IMR-90 (cell line): Measurements from ENCODE around the gene MAML2. TPM values are rescaled to one million over a fixed set of nuclear protein-coding genes. Genes with fewer than 3 reads are reported as not detected.
A peak's percentile ranks its signal among the peaks of the same experiment; 100 is the strongest.

Source experiments
- ATAC-seq: fragments of 200-7000 bp; cut with Tn5 transposase; 2 replicates; pipeline ENCODE4 v1.9.1; 2020; ENCODE audit warnings: low read depth, mild to moderate bottlenecking, moderate library complexity
- BruUV-seq: library from RNA; stranded (reverse); fragments of 400-500 nt; replicated peaks from 2 replicates; lab custom pipeline; 2021; lab: Mats Ljungman, UMichigan
- CTCF ChIA-PET: fragments of 300-600 bp; formaldehyde crosslinking; extraction: SDS; loops from one replicate; lab custom pipeline; 2021; ENCODE audit warnings: antibody characterized with exemption; lab: Yijun Ruan, JAX
- POLR2A ChIA-PET: fragments of 300-600 bp; sonication (Branson Sonifier 250); formaldehyde crosslinking; loops from one replicate; lab custom pipeline; 2022; ENCODE audit warnings: antibody characterized with exemption; ENCODE audit not compliant: unreplicated experiment; lab: Charles Lee
- DNase-seq: peaks from one replicate; pipeline ENCODE4 v3.0.0; 2013
- H2AFZ ChIP-seq: replicated peaks from 2 replicates; pipeline ENCODE3; 2013; ENCODE audit warnings: low read length, mild to moderate bottlenecking; ENCODE audit not compliant: poor library complexity
- H2AK5ac ChIP-seq: 2 replicates; pipeline ENCODE4 v1.6.1; 2013; ENCODE audit warnings: low read depth, low read length, inconsistent platforms
- H2AK9ac ChIP-seq: replicated peaks from 2 replicates; pipeline ENCODE3; 2013; ENCODE audit warnings: mild to moderate bottlenecking, low read depth, low read length, moderate library complexity; ENCODE audit not compliant: poor library complexity
- H2BK120ac ChIP-seq: 2 replicates; pipeline ENCODE4 v1.6.1; 2013; ENCODE audit warnings: low read depth, low read length, inconsistent platforms
- H2BK15ac ChIP-seq: 3 replicates; pipeline ENCODE4 v1.6.1; 2013; ENCODE audit warnings: low read depth, low read length, inconsistent platforms
- H2BK20ac ChIP-seq: 2 replicates; pipeline ENCODE4 v1.6.1; 2013; ENCODE audit warnings: low read depth, mild to moderate bottlenecking, inconsistent platforms, low read length, moderate library complexity
- H2BK5ac ChIP-seq: 2 replicates; pipeline ENCODE4 v1.6.1; 2013; ENCODE audit warnings: mild to moderate bottlenecking, low read depth, low read length, inconsistent platforms; ENCODE audit not compliant: poor library complexity, severe bottlenecking
- H3K14ac ChIP-seq: replicated peaks from 2 replicates; pipeline ENCODE4 v1.6.1; 2013; ENCODE audit warnings: low read depth, low read length, inconsistent platforms
- H3K18ac ChIP-seq: 2 replicates; pipeline ENCODE4 v1.6.1; 2013; ENCODE audit warnings: low read depth, low read length, control low read depth
- H3K23ac ChIP-seq: 2 replicates; pipeline ENCODE4 v1.6.1; 2013; ENCODE audit warnings: low read depth, low read length, inconsistent platforms
- H3K27ac ChIP-seq: 2 replicates; pipeline ENCODE4 v1.5.1; 2013; ENCODE audit warnings: mild to moderate bottlenecking, control low read depth, low read length; ENCODE audit not compliant: insufficient read depth
- H3K27me3 ChIP-seq: 2 replicates; pipeline ENCODE4 v1.6.1; 2013; ENCODE audit warnings: low read length; ENCODE audit not compliant: control insufficient read depth, insufficient read depth
- H3K36me3 ChIP-seq: 2 replicates; pipeline ENCODE4 v1.6.1; 2013; ENCODE audit warnings: low read length, mixed read lengths; ENCODE audit not compliant: control insufficient read depth, insufficient read depth
- H3K4ac ChIP-seq: 2 replicates; pipeline ENCODE4 v1.6.1; 2013; ENCODE audit warnings: low read depth, low read length, inconsistent platforms
- H3K4me1 ChIP-seq: 2 replicates; pipeline ENCODE4 v1.6.1; 2013; ENCODE audit warnings: low read length, mixed read lengths; ENCODE audit not compliant: control insufficient read depth, insufficient read depth
- H3K4me2 ChIP-seq: 2 replicates; pipeline ENCODE4 v1.6.1; 2013; ENCODE audit warnings: low read depth, mild to moderate bottlenecking, control low read depth, low read length, moderate library complexity
- H3K4me3 ChIP-seq: 2 replicates; pipeline ENCODE4 v1.5.1; 2013; ENCODE audit warnings: low read depth, mild to moderate bottlenecking, control low read depth, low read length, moderate library complexity; ENCODE audit not compliant: insufficient read depth
- H3K56ac ChIP-seq: 2 replicates; pipeline ENCODE4 v1.6.1; 2013; ENCODE audit warnings: low read length, inconsistent platforms; ENCODE audit not compliant: insufficient read depth; ENCODE audit errors: extremely low read depth
- H3K79me1 ChIP-seq, 2 experiments: 2 replicates each; pipeline ENCODE4 v1.6.1; 2013; ENCODE audit warnings: low read length in 2 of 2, inconsistent platforms in 1 of 2, low read depth in 1 of 2
- H3K9ac ChIP-seq: 2 replicates; pipeline ENCODE4 v1.6.1; 2013; ENCODE audit warnings: low read depth, low read length, control low read depth
- H3K9me1 ChIP-seq: 2 replicates; pipeline ENCODE4 v1.6.1; 2013; ENCODE audit warnings: low read length, inconsistent platforms; ENCODE audit not compliant: insufficient read depth
- H3K9me3 ChIP-seq: 2 replicates; pipeline ENCODE4 v1.6.1; 2013; ENCODE audit warnings: low read length; ENCODE audit not compliant: control insufficient read depth, insufficient read depth
- H4K20me1 ChIP-seq: 2 replicates; pipeline ENCODE4 v1.6.1; 2013; ENCODE audit warnings: low read length, inconsistent platforms; ENCODE audit not compliant: insufficient read depth
- H4K5ac ChIP-seq: 2 replicates; pipeline ENCODE4 v1.6.1; 2013; ENCODE audit warnings: mild to moderate bottlenecking, low read depth, low read length, control low read depth
- H4K8ac ChIP-seq, 2 experiments: 2 replicates each; pipeline ENCODE4 v1.6.1; 2013; ENCODE audit warnings: low read depth in 2 of 2, low read length in 2 of 2, control low read depth in 1 of 2, inconsistent platforms in 1 of 2
- H4K91ac ChIP-seq: 2 replicates; pipeline ENCODE4 v1.6.1; 2013; ENCODE audit warnings: low read depth, low read length, inconsistent platforms; ENCODE audit not compliant: insufficient read depth
- BHLHE40 ChIP-seq: fragments of 150-350 bp; IDR thresholded peaks from 2 replicates; pipeline ENCODE4 v1.6.1; 2016; ENCODE audit warnings: mild to moderate bottlenecking, low read depth, low read length
- RCOR1 ChIP-seq: IDR thresholded peaks from 2 replicates; pipeline ENCODE4 v1.6.1; 2012; ENCODE audit warnings: mild to moderate bottlenecking, low read length, improper control_type of control experiment; ENCODE audit not compliant: insufficient replicate concordance
- WGBS, 2 experiments: methylation state at CpG; one replicate each; pipeline versions ENCODE4 v1.1.5 to v1.1.7; 2013; ENCODE audit warnings: missing lambda C conversion rate in 2 of 2; ENCODE audit not compliant: insufficient read length in 1 of 2; ENCODE audit errors: extremely low coverage in 2 of 2; 5-methylcytosine and 5-hydroxymethylcytosine counted together
- dilution Hi-C: fragments of 300-500 bp; cut with HindIII; formaldehyde crosslinking; loops from one replicate; pipeline ENCODE4 v1.14.3; 2018; ENCODE audit warnings: low sequenced_read_pairs; ENCODE audit not compliant: unreplicated experiment
- in situ Hi-C: fragments of 300-500 bp; cut with MboI; formaldehyde crosslinking; loops from 3 replicates; pipeline ENCODE4 v1.14.3; 2019; ENCODE audit warnings: low sequenced_read_pairs, inconsistent platforms, mixed read lengths
- intact Hi-C: fragments of 100-400 bp; cut with micrococcal nuclease; formaldehyde crosslinking; loops from 2 replicates; pipeline ENCODE4 v1.10.0; 2022
- polyA plus RNA-seq, 3 experiments: library from polyadenylated mRNA; depleted of rRNA; stranded (reverse); fragments of >200 nt; gene quantifications; 2 replicates each; pipeline ENCODE4 v1.2.3, GENCODE V29; 2012; ENCODE audit warnings: low replicate concordance in 1 of 3
- total RNA-seq: library from RNA; depleted of rRNA; stranded (reverse); fragments of >200 nt; gene quantifications from 2 replicates; pipeline ENCODE4 v1.2.3, GENCODE V29; 2012

Gene MAML2
- total and polyA plus RNA-seq, 2 of the 4 experiments (the other 2 are of a cell fraction) = 15.0 to 19.5 TPM

GRCh38 chr11:96122601-96123074, 220.4 kb downstream of the MAML2 start:
- WGBS, 2 experiments = no CpG with 5 or more reads among the region's 2 CpGs
- Histone ChIP-seq H4K20me1 (no peaks in the 10 kb centered on the region; the same call in 1 of the 2 replicates), H3K23ac (no peak overlapping the region), H2AFZ (no peak overlapping the region), H3K9ac (no peak overlapping the region), H3K4me1 (peaks cover 6% of the 10 kb centered on the region), H2BK15ac (no peak overlapping the region), H3K14ac (no peak overlapping the region), H3K79me1 (peaks cover 31 to 66% of the 10 kb centered on the region in 2 experiments), H3K4me3 (no peak overlapping the region), H3K27me3 (no peaks in the 10 kb centered on the region), H2AK9ac (peak overlapping the region; percentile 5), H3K4ac (no peak overlapping the region), H3K4me2 (no peak overlapping the region), H3K18ac (no peak overlapping the region), H3K36me3 (no peaks in the 10 kb centered on the region; the same call in 1 of the 2 replicates), H3K9me1 (peaks cover 4% of the 10 kb centered on the region), H2AK5ac (no peak overlapping the region), H2BK120ac (no peak overlapping the region; the same call in 1 of the 2 replicates), H2BK5ac (no peak overlapping the region), H3K56ac (no peak overlapping the region; the same call in 1 of the 2 replicates), H4K5ac (no peak overlapping the region), H3K27ac (no peak overlapping the region), H3K9me3 (no peaks in the 10 kb centered on the region), H4K91ac (no peak overlapping the region), H2BK20ac (no peak overlapping the region; the same call in 1 of the 2 replicates), H4K8ac (0 out of 4 replicates have a peak overlapping the region, but pooled peaks of 1 of the 2 experiments have one; percentile 16)
- TF ChIP-seq RCOR1 (peak; percentile 36), BHLHE40 (no peak)
- in situ Hi-C loops (no loop called here), dilution Hi-C loops (no loop called here), intact Hi-C loops (no loop called here)
- peak; percentile 60 for ATAC-seq
- ChIA-PET CTCF (interaction anchor here (0.5 to 1.1 kb wide), 2 partner anchors 51 to 95 kb away, joined by 3 read pairs; no protein-coding TSS in a partner anchor), POLR2A (no interaction called here)
- BruUV-seq = no TSS peak
- peak; percentile 35 for DNase-seq
